ENCODE measurements around the gene ABR. TPM values are rescaled to one million over a fixed set of nuclear protein-coding genes. Genes with fewer than 3 reads are reported as not detected.

Gene ABR
- total and polyA plus RNA-seq, 2 of the 8 experiments (the other 6 are each of a cell fraction or from before 2014, with no cell fraction given), result 44.8 to 47.2 TPM

DNA sequence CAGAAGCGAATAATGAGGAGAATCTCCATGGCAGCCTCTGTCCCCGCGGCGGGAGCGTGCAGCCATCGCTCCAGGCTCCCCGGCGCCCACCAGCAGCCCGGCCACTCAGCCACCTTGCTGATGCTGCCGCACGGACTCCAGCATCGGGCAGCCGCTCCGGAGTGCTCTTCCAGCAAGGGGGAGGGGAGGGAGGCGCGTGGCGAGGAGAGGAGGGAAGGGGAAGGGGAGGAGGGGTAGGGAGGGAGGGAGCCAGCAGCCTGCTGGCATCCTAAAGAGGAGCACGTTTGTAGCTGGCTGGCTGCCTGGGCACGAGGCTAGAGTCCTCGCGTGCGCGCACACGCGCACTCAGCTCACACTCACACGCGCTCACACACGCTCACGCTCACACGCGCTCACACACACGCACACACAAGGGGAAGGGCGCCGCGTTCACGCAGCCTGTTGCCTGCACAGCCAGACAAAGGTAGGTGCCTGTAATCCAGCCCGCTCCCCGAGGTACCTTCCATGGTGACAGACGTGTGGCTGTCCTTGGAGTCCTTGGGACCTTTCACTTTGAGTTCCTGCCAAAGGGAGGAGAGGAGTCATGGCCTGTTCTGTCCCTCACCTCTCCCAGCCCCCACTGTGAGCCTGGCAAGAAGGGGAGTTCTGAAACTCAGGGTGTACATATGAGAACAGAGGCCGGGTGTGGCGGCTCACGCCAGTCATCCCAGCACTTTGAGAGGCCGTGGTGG lies 100.8 kb downstream of the ABR start (continued):
- TF ChIP-seq, protein P1, sequence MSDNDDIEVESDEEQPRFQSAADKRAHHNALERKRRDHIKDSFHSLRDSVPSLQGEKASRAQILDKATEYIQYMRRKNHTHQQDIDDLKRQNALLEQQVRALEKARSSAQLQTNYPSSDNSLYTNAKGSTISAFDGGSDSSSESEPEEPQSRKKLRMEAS (IDR thresholded peaks at IDR 0.05), result peak; percentile 76
- no peak for TF ChIP-seq SAP30 (IDR thresholded peaks at IDR 0.05; ENCODE audit: insufficient read depth, insufficient replicate concordance, low read length)
- no peak for TF ChIP-seq NANOG (IDR thresholded peaks at IDR 0.05; ENCODE audit: insufficient read depth, low read depth, low read length, poor library complexity, severe bottlenecking)
- no peak for TF ChIP-seq EP300 (IDR thresholded peaks at IDR 0.05; ENCODE audit: borderline replicate concordance in 1 of 2, low read depth in 2 of 2, low read length in 2 of 2)
- no peak for TF ChIP-seq SIN3A (conservative IDR thresholded peaks at IDR 0.05 in 1 of 2, IDR thresholded peaks at IDR 0.05 in 1 of 2; ENCODE audit: low read depth in 1 of 2, low read length in 2 of 2)
- TF ChIP-seq RFX5 (IDR thresholded peaks at IDR 0.05; ENCODE audit: borderline replicate concordance, low read depth, low read length), result no peak
- TF ChIP-seq RNF2 (IDR thresholded peaks at IDR 0.05; ENCODE audit: borderline replicate concordance, low read depth, low read length, missing control alignments, poor library complexity, severe bottlenecking), result no peak
- TF ChIP-seq PHF8 (conservative IDR thresholded peaks at IDR 0.05; ENCODE audit: low read depth, low read length), result no peak
- TF ChIP-seq SRF (IDR thresholded peaks at IDR 0.05; ENCODE audit: low read depth, low read length), result no peak
- TF ChIP-seq CHD2 (IDR thresholded peaks at IDR 0.05; ENCODE audit: low read length), result no peak
- no peak for TF ChIP-seq CTBP2 (IDR thresholded peaks at IDR 0.05; ENCODE audit: borderline replicate concordance, insufficient read depth, insufficient read length, low read length)
- TF ChIP-seq, protein P2, sequence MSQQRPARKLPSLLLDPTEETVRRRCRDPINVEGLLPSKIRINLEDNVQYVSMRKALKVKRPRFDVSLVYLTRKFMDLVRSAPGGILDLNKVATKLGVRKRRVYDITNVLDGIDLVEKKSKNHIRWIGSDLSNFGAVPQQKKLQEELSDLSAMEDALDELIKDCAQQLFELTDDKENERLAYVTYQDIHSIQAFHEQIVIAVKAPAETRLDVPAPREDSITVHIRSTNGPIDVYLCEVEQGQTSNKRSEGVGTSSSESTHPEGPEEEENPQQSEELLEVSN (IDR thresholded peaks at IDR 0.05), result peak; percentile 57; the same call in 1 of the 2 replicates
- TF ChIP-seq SP1 (IDR thresholded peaks at IDR 0.05; ENCODE audit: low read depth, low read length), result no peak
- TF ChIP-seq YY1 (IDR thresholded peaks at IDR 0.05; ENCODE audit: low read depth, low read length), result 0 out of 2 replicates have a peak, but pooled peaks have one; percentile 21
- TF ChIP-seq EGR1 (IDR thresholded peaks at IDR 0.05; ENCODE audit: borderline replicate concordance, low read depth, low read length), result 0 out of 2 replicates have a peak, but pooled peaks have one; percentile 9
- no peak for TF ChIP-seq TCF12 (IDR thresholded peaks at IDR 0.05; ENCODE audit: low read depth, low read length)
- no peak for TF ChIP-seq CREB1 (IDR thresholded peaks at IDR 0.05)
- TF ChIP-seq JUN (IDR thresholded peaks at IDR 0.05; ENCODE audit: low read depth, low read length), result no peak
- TF ChIP-seq SP4 (IDR thresholded peaks at IDR 0.05; ENCODE audit: low read length), result no peak
- TF ChIP-seq TAF7 (optimal IDR thresholded peaks at IDR 0.05; ENCODE audit: borderline replicate concordance, low read depth, low read length), result no peak
- TF ChIP-seq BCL11A (IDR thresholded peaks at IDR 0.05; ENCODE audit: low read depth in 2 of 2, low read length in 2 of 2), result no peak
- no peak for TF ChIP-seq CHD1 (IDR thresholded peaks at IDR 0.05; ENCODE audit: low read depth, low read length)
